Prostate gland (tissue), 2 donors: Measurements from ENCODE around the gene HSD11B1L. TPM values are rescaled to one million over a fixed set of nuclear protein-coding genes. Genes with fewer than 3 reads are reported as not detected.

Source experiments
- total RNA-seq, 2 donors: library from RNA; depleted of rRNA; stranded (reverse); fragments of >200 nt; gene quantifications; one replicate each; pipeline ENCODE4 v1.1.0, GENCODE V29; 2016

Gene HSD11B1L
- total RNA-seq, 2 donors from 2014 or later = 15.6 to 17.9 TPM

Other genes with a start within 250 kb of the HSD11B1L start
- gene ZNRF4, start 225.6 kb upstream of the HSD11B1L start, total RNA-seq = 10 to 100 TPM in 1 of 2 donors, not detected in 1; 13.2 TPM
- gene TINCR, start 113.1 kb upstream of the HSD11B1L start, total RNA-seq = 1 to 10 TPM; 6.7 to 8.4 TPM
- gene SAFB2, start 58.3 kb upstream of the HSD11B1L start, total RNA-seq = 100 to 1,000 TPM in 1 of 2 donors, 10 to 100 TPM in 1; 37.8 to 118 TPM
- 100 to 1,000 TPM in 1 of 2 donors, 10 to 100 TPM in 1; 63.6 to 182 TPM for gene SAFB, start 57.9 kb upstream of the HSD11B1L start, total RNA-seq
- 10 to 100 TPM; 42.8 to 54.2 TPM for gene MICOS13, start 511 bp upstream of the HSD11B1L start, total RNA-seq
- gene RPL36, start 9.3 kb downstream of the HSD11B1L start, total RNA-seq = 1,000 to 10,000 TPM in 1 of 2 donors, 100 to 1,000 TPM in 1; 628 to 1,303 TPM
- gene LONP1, start 39.1 kb downstream of the HSD11B1L start, total RNA-seq = 100 to 1,000 TPM in 1 of 2 donors, 10 to 100 TPM in 1; 62.7 to 120 TPM
- 1 to 10 TPM in 1 of 2 donors, not detected in 1; 1.4 TPM for gene CATSPERD, start 39.6 kb downstream of the HSD11B1L start, total RNA-seq
- gene PRR22, start 103.7 kb downstream of the HSD11B1L start, total RNA-seq = 1 to 10 TPM; 1.6 to 6.8 TPM
- 10 to 100 TPM; 43.8 to 57.5 TPM for gene DUS3L, start 110.1 kb downstream of the HSD11B1L start, total RNA-seq
- 10 to 100 TPM in 1 of 2 donors, 1 to 10 TPM in 1; 9.7 to 12.9 TPM for gene NRTN, start 124.0 kb downstream of the HSD11B1L start, total RNA-seq
- under 1 TPM in 1 of 2 donors, not detected in 1; 0.62 TPM for gene FUT6, start 158.7 kb downstream of the HSD11B1L start, total RNA-seq
- 1 to 10 TPM; 1.4 to 2.1 TPM for gene FUT3, start 170.4 kb downstream of the HSD11B1L start, total RNA-seq
- gene FUT5, start 189.5 kb downstream of the HSD11B1L start, total RNA-seq = not detected
- 100 to 1,000 TPM; 259 to 327 TPM for gene NDUFA11, start 222.8 kb downstream of the HSD11B1L start, total RNA-seq
- gene VMAC, start 223.8 kb downstream of the HSD11B1L start, total RNA-seq = 10 to 100 TPM; 23.6 to 29.0 TPM
- 10 to 100 TPM; 27.9 to 36.8 TPM for gene CAPS, start 233.2 kb downstream of the HSD11B1L start, total RNA-seq